Posterior vena cava (tissue), 2 donors: ENCODE measurements around the gene SUCO. TPM values are rescaled to one million over a fixed set of nuclear protein-coding genes. Genes with fewer than 3 reads are reported as not detected.

Experiments
- DNase-seq: peaks from one replicate; pipeline ENCODE4 v3.0.0-alpha.2; 2020; ENCODE audit warnings: low spot score
- intact Hi-C, 2 donors: fragments of 100-400 bp; cut with DNase I; formaldehyde crosslinking; loops; one replicate each; pipeline versions ENCODE4 v1.14.1 to v1.14.2; 2022 to 2023
- total RNA-seq, 2 donors: library from RNA; stranded (reverse); fragmentation: NEBNext Ultra II Directional; extraction: Animal tissue kit (Norgen Biotek cat#: 25700); gene quantifications; one replicate each; pipeline ENCODE4 v1.2.1, GENCODE V29; 2021
- donor health status: DM: yes; HTN: yes; CAD: no.
- donor health status: DM: yes; HTN: yes; CAD: no.

Gene SUCO
- total RNA-seq, 2 donors from 2014 or later = 26.0 to 30.8 TPM

GRCh38 chr1:172629638-172630037 lies 96.7 kb downstream of the SUCO start:
- intact Hi-C loops = no loop called here
- no peak for DNase-seq

GRCh38 chr1:172630056-172630818 lies 97.3 kb downstream of the SUCO start:
- no peak for DNase-seq
- intact Hi-C loops = no loop called here

GRCh38 chr1:172630868-172631267 lies 97.9 kb downstream of the SUCO start:
- intact Hi-C loops = no loop called here
- DNase-seq = no peak

- intact Hi-C loops = no loop called here
- no peak for DNase-seq
Observed at GRCh38 chr1:172637522-172637921, 104.6 kb downstream of the SUCO start.

GRCh38 chr1:172638249-172638648 lies 105.3 kb downstream of the SUCO start:
- intact Hi-C loops = no loop called here
- DNase-seq = no peak

- no peak for DNase-seq
Observed at GRCh38 chr1:172638885-172639831, 106.2 kb downstream of the SUCO start.

GRCh38 chr1:172640111-172640510 lies 107.2 kb downstream of the SUCO start:
- DNase-seq = no peak
- intact Hi-C loops = no loop called here

More at GRCh38 chr1:172638885-172639831, 106.2 kb downstream of the SUCO start:
- intact Hi-C loops = no loop called here

GRCh38 chr1:172641492-172641891 lies 108.5 kb downstream of the SUCO start:
- intact Hi-C loops = no loop called here
- no peak for DNase-seq

GRCh38 chr1:172642970-172643369 lies 110.0 kb downstream of the SUCO start:
- intact Hi-C loops = no loop called here
- DNase-seq = no peak

- DNase-seq = no peak
- intact Hi-C loops = no loop called here
Observed at GRCh38 chr1:172646653-172647052, 113.7 kb downstream of the SUCO start.

GRCh38 chr1:172647110-172647564 lies 114.2 kb downstream of the SUCO start:
- intact Hi-C loops = no loop called here

GRCh38 chr1:172647987-172648386 lies 115.0 kb downstream of the SUCO start:
- intact Hi-C loops = no loop called here
- no peak for DNase-seq

More at GRCh38 chr1:172647110-172647564, 114.2 kb downstream of the SUCO start:
- no peak for DNase-seq

- intact Hi-C loops = no loop called here
- no peak for DNase-seq
Observed at GRCh38 chr1:172650474-172651193, 117.7 kb downstream of the SUCO start.

GRCh38 chr1:172653015-172653709 lies 120.2 kb downstream of the SUCO start:
- no peak for DNase-seq
- intact Hi-C loops = no loop called here

- intact Hi-C loops = no loop called here
- no peak for DNase-seq
Observed at GRCh38 chr1:172654535-172654934, 121.6 kb downstream of the SUCO start.

GRCh38 chr1:172656576-172656975 lies 123.6 kb downstream of the SUCO start:
- no peak for DNase-seq
- intact Hi-C loops = no loop called here

- DNase-seq = no peak
- intact Hi-C loops = no loop called here
Observed at GRCh38 chr1:172657586-172657985, 124.6 kb downstream of the SUCO start.

- intact Hi-C loops = no loop called here
- no peak for DNase-seq
Observed at GRCh38 chr1:172658871-172659453, 126.0 kb downstream of the SUCO start, which contains the start of gene FASLG. FASLG (plus strand) TSS chr1:172659103; CDS start chr1:172659202, 99 bp downstream.

GRCh38 chr1:172661107-172661506 lies 128.2 kb downstream of the SUCO start:
- DNase-seq = no peak
- intact Hi-C loops = no loop called here
